Duodenal mucosa (tissue), 2 donors: ENCODE data around the gene HBM.
"Not testable (repeated sequence)": the region's sequence is repeated elsewhere in the genome, so short reads cannot be mapped to it uniquely, and the experiment has no call there.

Experiments used
- H3K27ac ChIP-seq: one replicate; pipeline ENCODE4 v1.7.0; 2013; ENCODE audit warnings: low read depth, low read length
- H3K27me3 ChIP-seq, 2 donors: one replicate each; pipeline ENCODE4 v1.7.0; 2013; ENCODE audit warnings: low read length in 2 of 2, control low read depth in 1 of 2; ENCODE audit not compliant: insufficient read depth in 2 of 2, control insufficient read depth in 1 of 2
- H3K36me3 ChIP-seq, 2 donors: one replicate each; pipeline ENCODE4 v1.7.0; 2013; ENCODE audit warnings: low read length in 2 of 2, control low read depth in 1 of 2; ENCODE audit not compliant: insufficient read depth in 2 of 2, control insufficient read depth in 1 of 2
- H3K4me1 ChIP-seq, 2 donors: one replicate each; pipeline ENCODE4 v1.7.0; 2013; ENCODE audit warnings: low read length in 2 of 2, control low read depth in 1 of 2; ENCODE audit not compliant: insufficient read depth in 2 of 2, control insufficient read depth in 1 of 2
- H3K4me3 ChIP-seq, 2 donors: one replicate each; pipeline ENCODE4 v1.7.0; 2013; ENCODE audit warnings: low read length in 2 of 2, low read depth in 1 of 2
- H3K9ac ChIP-seq, 2 donors: one replicate each; pipeline ENCODE4 v1.7.0; 2013; ENCODE audit warnings: low read length in 2 of 2, low read depth in 1 of 2
- H3K9me3 ChIP-seq, 2 donors: one replicate each; pipeline ENCODE4 v1.7.0; 2013; ENCODE audit warnings: low read length in 2 of 2, control low read depth in 1 of 2; ENCODE audit not compliant: control insufficient read depth in 1 of 2

The HBM gene

GRCh38 chr16:160242-160641 is 5.5 kb upstream of the HBM start:
- H3K27me3 ChIP-seq = peaks cover 9 to 12% of the 10 kb centered on the region in 2 donors

DNA sequence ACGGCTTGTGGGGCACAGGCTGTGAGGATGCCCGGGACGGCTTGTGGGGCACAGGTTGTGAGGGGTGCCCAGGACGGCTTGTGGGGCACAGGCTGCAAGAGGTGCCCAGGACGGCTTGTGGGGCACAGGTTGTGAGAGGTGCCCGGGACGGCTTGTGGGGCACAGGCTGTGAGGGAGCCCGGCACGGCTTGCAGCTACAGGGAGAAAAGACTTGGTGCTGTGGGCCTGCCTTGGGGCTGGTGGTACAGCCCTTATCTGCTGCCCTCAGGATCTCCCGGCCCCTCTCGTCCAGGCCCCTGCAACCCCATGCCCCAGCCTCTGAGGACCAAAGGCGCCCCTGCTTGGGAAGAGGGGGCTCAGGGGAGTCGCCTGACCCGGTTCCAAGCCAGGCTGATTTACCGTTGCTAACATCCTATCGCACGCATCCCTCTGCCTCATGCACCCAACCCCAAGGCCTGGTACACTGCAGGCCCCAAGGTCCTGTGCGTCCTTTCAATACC is 5.0 kb upstream of the HBM start:
- no peaks in the 10 kb centered on the region for H3K36me3 ChIP-seq
- peaks cover 0 to 8% of the 10 kb centered on the region in 2 donors for H3K4me1 ChIP-seq
- no peaks in the 10 kb centered on the region for H3K9me3 ChIP-seq
- no peak overlapping the region for H3K27ac ChIP-seq
- no peak overlapping the region for H3K9ac ChIP-seq
- H3K4me3 ChIP-seq = no peak overlapping the region
- H3K27me3 ChIP-seq = peaks cover 11 to 17% of the 10 kb centered on the region in 2 donors

More at GRCh38 chr16:160242-160641, 5.5 kb upstream of the HBM start:
- not testable (repeated sequence) for H3K27ac ChIP-seq, H3K4me1 ChIP-seq, H3K36me3 ChIP-seq, H3K9me3 ChIP-seq, H3K4me3 ChIP-seq, H3K9ac ChIP-seq

DNA sequence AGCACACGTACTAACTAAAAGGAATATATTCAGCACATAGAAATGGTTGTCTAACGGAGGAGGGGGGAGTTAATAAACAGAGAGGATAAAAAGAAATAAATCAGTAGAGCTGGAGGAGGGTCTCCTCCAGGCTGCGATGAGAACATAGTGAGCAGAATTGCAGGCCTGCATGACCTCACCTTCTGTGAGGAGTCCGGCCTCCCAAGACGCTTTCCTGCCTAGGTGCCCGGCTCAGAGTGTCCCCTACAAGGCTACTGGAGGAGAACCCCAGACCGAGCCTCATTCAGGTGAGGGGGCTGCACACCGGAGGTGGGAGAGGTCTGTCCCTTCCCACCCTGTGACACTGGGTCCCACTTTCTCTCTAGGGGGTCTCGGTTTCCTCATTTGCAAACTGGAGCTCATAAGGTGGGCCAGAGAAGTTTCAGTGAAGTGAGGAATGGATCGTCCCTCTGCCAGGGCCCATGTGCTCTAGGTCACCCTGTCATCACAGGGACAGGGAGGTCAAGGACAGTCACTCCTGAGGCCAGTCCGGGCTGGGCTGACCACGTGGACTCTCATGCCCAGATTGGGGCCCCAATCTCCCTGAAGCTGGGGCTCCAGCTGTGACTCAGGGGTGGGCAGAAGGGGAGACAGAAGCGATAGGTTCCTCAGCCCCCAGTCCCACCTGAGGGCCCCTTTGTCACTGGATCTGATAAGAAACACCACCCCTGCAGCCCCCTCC is 3.3 kb upstream of the HBM start:
- no peaks in the 10 kb centered on the region for H3K9me3 ChIP-seq
- H3K27me3 ChIP-seq = peaks cover 24 to 34% of the 10 kb centered on the region in 2 donors
- peaks cover 5 to 13% of the 10 kb centered on the region in 2 donors for H3K4me1 ChIP-seq
- no peak overlapping the region for H3K9ac ChIP-seq
- no peaks in the 10 kb centered on the region for H3K36me3 ChIP-seq
- H3K4me3 ChIP-seq = no peak overlapping the region
- H3K27ac ChIP-seq = no peak overlapping the region

DNA sequence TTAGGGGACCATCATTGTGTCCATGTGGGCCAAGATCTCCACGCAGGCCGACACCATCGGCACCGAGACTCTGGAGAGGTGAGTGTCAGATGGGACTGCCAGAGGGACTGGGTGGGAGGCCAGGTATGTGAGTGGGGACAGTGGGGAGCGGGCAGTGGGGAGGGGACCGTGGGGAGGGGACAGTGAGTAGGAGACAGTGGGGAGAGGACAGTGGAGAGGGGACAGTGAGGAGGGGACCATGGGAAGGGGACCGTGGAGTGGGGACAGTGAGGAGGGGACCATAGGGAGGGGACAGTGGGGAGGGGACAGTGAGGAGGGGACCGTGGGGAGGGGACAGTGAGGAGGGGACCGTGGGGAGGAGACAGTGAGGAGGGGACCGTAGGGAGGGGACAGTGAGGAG is 2.6 kb upstream of the HBM start:
- peaks cover 5 to 13% of the 10 kb centered on the region in 2 donors for H3K4me1 ChIP-seq
- not testable (repeated sequence) for H3K9ac ChIP-seq, H3K4me3 ChIP-seq, H3K27ac ChIP-seq, H3K36me3 ChIP-seq, H3K9me3 ChIP-seq
- H3K27me3 ChIP-seq = peaks cover 31 to 37% of the 10 kb centered on the region in 2 donors

- not testable (repeated sequence) for H3K9ac ChIP-seq, H3K27ac ChIP-seq, H3K36me3 ChIP-seq, H3K4me3 ChIP-seq, H3K9me3 ChIP-seq
- peaks cover 36 to 42% of the 10 kb centered on the region in 2 donors for H3K27me3 ChIP-seq
- peaks cover 5 to 13% of the 10 kb centered on the region in 2 donors for H3K4me1 ChIP-seq
Observed at GRCh38 chr16:163696-164095, 2.1 kb upstream of the HBM start.

DNA sequence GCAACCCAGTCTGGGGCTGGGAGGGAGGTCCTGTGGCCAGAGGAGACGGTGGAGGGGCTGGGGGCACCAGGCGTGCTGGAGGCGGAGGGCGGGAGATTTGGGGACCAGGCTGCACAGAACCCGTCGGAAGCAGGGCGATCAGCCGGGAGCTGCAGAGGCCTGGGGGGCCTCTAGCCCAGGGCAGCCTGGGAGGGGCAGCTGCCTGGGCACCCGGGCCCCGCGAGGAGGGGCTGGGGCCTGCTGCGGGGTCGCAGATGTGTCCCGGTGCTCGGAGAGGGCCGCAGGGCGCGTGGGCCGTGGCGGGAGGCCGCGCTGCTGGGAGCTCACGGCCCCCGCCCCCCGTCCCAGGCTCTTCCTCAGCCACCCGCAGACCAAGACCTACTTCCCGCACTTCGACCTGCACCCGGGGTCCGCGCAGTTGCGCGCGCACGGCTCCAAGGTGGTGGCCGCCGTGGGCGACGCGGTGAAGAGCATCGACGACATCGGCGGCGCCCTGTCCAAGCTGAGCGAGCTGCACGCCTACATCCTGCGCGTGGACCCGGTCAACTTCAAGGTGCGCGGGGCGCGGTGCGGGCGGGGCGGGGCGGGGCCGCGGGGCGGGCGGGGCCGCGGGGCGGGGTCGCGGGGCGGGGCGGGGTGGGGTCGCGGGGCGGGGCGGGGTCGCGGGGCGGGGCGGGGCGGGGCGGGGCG is 1.5 kb upstream of the HBM start:
- Histone ChIP-seq H3K27me3 (peaks cover 42 to 48% of the 10 kb centered on the region in 2 donors), H3K4me1 (peaks cover 5 to 13% of the 10 kb centered on the region in 2 donors)
- H3K27ac ChIP-seq, H3K4me3 ChIP-seq, H3K9me3 ChIP-seq, H3K9ac ChIP-seq, H3K36me3 ChIP-seq: not testable (repeated sequence)

DNA sequence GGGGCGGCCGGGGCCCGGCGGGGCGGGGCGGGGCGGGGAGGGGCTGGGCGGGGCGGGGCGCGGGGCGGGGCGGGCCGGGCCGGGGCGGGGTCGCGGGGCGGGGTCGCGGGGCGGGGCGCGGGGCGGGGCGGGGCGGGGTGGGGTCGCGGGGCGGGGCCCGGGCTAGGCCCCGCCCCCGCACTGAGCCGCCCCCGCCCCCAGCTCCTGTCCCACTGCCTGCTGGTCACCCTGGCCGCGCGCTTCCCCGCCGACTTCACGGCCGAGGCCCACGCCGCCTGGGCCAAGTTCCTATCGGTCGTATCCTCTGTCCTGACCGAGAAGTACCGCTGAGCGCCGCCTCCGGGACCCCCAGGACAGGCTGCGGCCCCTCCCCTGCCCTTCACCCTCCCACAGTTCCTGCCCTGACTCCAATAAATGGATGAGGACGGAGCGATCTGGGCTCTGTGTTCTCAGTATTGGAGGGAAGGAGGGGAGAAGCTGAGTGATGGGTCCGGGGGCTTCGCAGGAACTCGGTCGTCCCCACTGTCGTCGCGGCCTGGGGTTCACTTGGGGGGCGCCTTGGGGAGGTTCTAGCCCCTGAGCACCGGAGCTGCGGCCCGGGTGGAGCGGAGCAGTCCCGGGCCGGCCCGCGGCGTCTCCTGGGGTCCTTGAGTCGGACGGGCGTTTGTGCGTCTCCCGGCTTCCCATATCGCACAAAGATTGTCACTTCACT is 795 bp upstream of the HBM start:
- peaks cover 5 to 13% of the 10 kb centered on the region in 2 donors for H3K4me1 ChIP-seq
- H3K9ac ChIP-seq = no peak overlapping the region
- no peaks in the 10 kb centered on the region for H3K36me3 ChIP-seq
- H3K27ac ChIP-seq = no peak overlapping the region
- H3K27me3 ChIP-seq = peaks cover 43 to 47% of the 10 kb centered on the region in 2 donors
- no peaks in the 10 kb centered on the region for H3K9me3 ChIP-seq
- H3K4me3 ChIP-seq = no peak overlapping the region

DNA sequence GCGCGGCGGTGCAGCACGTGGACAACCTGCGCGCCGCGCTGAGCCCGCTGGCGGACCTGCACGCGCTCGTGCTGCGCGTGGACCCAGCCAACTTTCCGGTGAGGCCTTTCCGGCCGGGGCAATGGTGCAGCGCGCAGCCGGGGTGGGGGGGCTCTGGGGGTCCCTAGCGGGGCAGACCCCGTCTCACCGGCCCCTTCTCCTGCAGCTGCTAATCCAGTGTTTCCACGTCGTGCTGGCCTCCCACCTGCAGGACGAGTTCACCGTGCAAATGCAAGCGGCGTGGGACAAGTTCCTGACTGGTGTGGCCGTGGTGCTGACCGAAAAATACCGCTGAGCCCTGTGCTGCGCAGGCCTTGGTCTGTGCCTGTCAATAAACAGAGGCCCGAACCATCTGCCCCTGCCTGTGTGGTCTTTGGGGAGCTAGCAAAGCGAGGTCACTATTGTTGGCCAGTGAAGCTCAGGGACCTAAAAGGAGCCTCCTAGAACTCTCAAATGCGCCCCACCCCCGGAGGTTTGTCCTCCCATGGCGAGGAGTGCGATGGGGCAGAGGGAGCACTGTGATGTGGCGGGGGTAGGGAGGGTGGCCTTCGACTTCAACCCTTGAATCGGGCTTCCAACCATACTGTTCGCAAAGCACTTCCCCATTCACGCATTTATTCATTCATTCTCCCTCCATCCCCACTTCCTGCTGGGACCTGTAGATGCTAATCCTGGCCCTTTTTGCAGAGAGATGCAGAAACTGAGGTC is 770 bp downstream of the HBM start:
- Histone ChIP-seq H3K9ac (no peak overlapping the region), H3K4me1 (peaks cover 5 to 13% of the 10 kb centered on the region in 2 donors), H3K9me3 (no peaks in the 10 kb centered on the region), H3K36me3 (no peaks in the 10 kb centered on the region), H3K27me3 (peaks cover 41 to 48% of the 10 kb centered on the region in 2 donors), H3K27ac (no peak overlapping the region), H3K4me3 (no peak overlapping the region)

DNA sequence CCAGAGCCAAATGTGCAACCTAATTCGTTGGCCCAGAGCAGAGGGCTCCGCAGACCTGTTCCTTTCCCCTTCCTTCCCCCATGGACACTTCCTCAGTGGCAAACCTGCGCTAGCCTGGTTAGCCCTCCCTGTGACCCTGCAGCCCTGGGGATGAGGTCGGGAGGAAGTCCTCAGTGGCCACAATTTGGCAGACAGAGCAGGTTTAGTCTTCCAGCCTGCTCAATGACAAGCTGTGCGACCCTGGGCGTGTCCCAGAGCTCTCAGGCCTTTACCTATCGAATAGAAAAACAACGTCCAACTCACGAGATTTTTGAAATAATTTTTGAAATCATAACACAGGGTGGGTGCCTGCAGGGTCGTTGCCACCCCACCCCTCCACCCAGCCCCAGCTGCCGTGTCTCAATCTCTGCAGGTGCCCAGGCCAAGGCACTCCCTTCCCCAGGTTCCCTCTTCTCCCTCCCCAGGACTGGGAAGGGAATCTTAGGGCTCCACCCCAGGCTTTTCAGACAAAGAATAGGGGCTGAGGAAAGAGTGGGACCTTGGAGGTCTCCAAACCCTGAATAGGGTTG is 1.4 kb downstream of the HBM start:
- Histone ChIP-seq H3K9me3 (no peaks in the 10 kb centered on the region), H3K36me3 (no peaks in the 10 kb centered on the region), H3K4me3 (no peak overlapping the region), H3K4me1 (peaks cover 5 to 13% of the 10 kb centered on the region in 2 donors), H3K27ac (no peak overlapping the region), H3K9ac (no peak overlapping the region), H3K27me3 (peaks cover 41 to 48% of the 10 kb centered on the region in 2 donors)
